GM21529 (cell line): ENCODE measurements around the gene TMCC3.
A peak's percentile ranks its signal among the peaks of the same experiment; 100 is the strongest.
"Not testable (repeated sequence)": the region's sequence is repeated elsewhere in the genome, so short reads cannot be mapped to it uniquely, and the experiment has no call there.

Experiments
- ATAC-seq: cut with Tn5 transposase; IDR thresholded peaks from one replicate; pipeline ENCODE4 v1.9.1; 2021; ENCODE audit not compliant: unreplicated experiment

The TMCC3 gene

GRCh38 chr12:94575024-94575423 is 75.3 kb downstream of the TMCC3 start:
- no peak for ATAC-seq

GRCh38 chr12:94571556-94571955 is 78.8 kb downstream of the TMCC3 start:
- no peak for ATAC-seq

- no peak for ATAC-seq
Observed at GRCh38 chr12:94570161-94570560, 80.2 kb downstream of the TMCC3 start.

- no peak for ATAC-seq
Observed at GRCh38 chr12:94567761-94568160, 82.6 kb downstream of the TMCC3 start.

GRCh38 chr12:94566345-94566744 is 84.0 kb downstream of the TMCC3 start:
- no peak for ATAC-seq

- no peak for ATAC-seq
Observed at GRCh38 chr12:94565683-94566082, 84.7 kb downstream of the TMCC3 start.

GRCh38 chr12:94563286-94563685 is 87.1 kb downstream of the TMCC3 start:
- ATAC-seq = no peak

- peak; percentile 80 for ATAC-seq
Observed at GRCh38 chr12:94561943-94562411, 88.4 kb downstream of the TMCC3 start.

- ATAC-seq = peak; percentile 71
Observed at GRCh38 chr12:94560431-94561221, 89.7 kb downstream of the TMCC3 start.

- no peak for ATAC-seq
Observed at GRCh38 chr12:94558612-94559011, 91.7 kb downstream of the TMCC3 start.

- no peak for ATAC-seq
Observed at GRCh38 chr12:94557746-94558295, 92.5 kb downstream of the TMCC3 start.

GRCh38 chr12:94555687-94556086 is 94.7 kb downstream of the TMCC3 start:
- ATAC-seq = no peak

GRCh38 chr12:94553875-94554274 is 96.5 kb downstream of the TMCC3 start:
- no peak for ATAC-seq

GRCh38 chr12:94553130-94553519 is 97.2 kb downstream of the TMCC3 start:
- ATAC-seq = no peak

GRCh38 chr12:94551810-94552209 is 98.5 kb downstream of the TMCC3 start:
- ATAC-seq = no peak

GRCh38 chr12:94550964-94551363 is 99.4 kb downstream of the TMCC3 start:
- ATAC-seq = no peak

- not testable (repeated sequence) for ATAC-seq
Observed at GRCh38 chr12:94548833-94549232, 101.5 kb downstream of the TMCC3 start.

GRCh38 chr12:94545935-94546771 is 104.2 kb downstream of the TMCC3 start:
- no peak for ATAC-seq

GRCh38 chr12:94544355-94544754 is 106.0 kb downstream of the TMCC3 start:
- ATAC-seq = no peak

- ATAC-seq = no peak
Observed at GRCh38 chr12:94538318-94538717, 112.0 kb downstream of the TMCC3 start.

GRCh38 chr12:94536040-94536965 is 114.1 kb downstream of the TMCC3 start:
- no peak for ATAC-seq
